ENCODE data around the gene KAZN. TPM values are rescaled to one million over a fixed set of nuclear protein-coding genes. Genes with fewer than 3 reads are reported as not detected.

Gene KAZN
- total RNA-seq (2014; rRNA removed; shearing (Covaris generic)), result 6.9 and 11.5 TPM in 2 replicates

- peak; percentile 87 for DNase-seq
Observed at GRCh38 chr1:14598498-14599182, at the start of gene KAZN. KAZN (plus strand) TSS chr1:14598685.

DNA sequence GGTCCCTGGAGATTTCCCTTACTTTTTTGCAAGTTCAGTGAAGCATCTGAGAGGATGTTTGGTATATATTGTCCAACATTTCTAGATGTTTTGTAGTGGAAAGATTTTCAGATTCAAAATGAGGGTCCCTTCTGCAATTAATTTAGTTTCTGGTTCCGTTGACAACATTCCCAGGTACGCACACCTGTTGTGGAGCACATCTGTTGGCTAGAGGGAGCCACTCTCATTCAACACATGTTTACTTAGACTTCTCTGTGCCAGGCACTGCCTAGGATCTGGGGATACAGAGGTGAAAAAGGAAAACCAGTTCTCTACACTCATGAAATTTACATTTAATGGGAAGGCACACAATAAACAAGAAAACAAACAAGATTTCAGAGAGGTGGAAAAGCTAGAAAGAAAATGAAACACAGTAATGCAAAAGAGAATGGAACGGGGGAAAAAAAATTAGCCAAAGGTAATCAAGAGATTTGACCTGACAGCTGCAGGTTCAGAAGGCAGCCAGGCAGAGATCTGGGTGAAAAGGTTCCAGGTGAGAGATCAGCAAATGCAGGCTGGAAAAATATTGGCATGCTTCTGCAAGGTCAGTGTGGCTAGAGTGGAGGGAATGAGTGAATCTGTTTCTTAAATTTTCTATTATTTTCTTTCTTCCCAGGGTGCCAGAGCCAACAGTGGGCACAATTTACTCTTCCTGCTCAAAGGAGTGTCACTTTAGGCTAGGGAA lies 48.4 kb upstream of the KAZN start:
- DNase-seq, result no peak
- Histone ChIP-seq H3K4me3 (ENCODE audit: insufficient read depth, low read depth, low read length) (no peak overlapping the region), H3K27me3 (ENCODE audit: control insufficient read depth, insufficient read depth, low read length) (peaks cover 2% of the 10 kb centered on the region), H3K36me3 (replicated peaks; ENCODE audit: control insufficient read depth, insufficient read depth, low read length) (no peaks in the 10 kb centered on the region)

More at GRCh38 chr1:14598498-14599182, at the start of gene KAZN:
- Histone ChIP-seq H3K27me3 (ENCODE audit: control insufficient read depth, insufficient read depth, low read length) (peaks cover 21% of the 10 kb centered on the region), H3K36me3 (replicated peaks; ENCODE audit: control insufficient read depth, insufficient read depth, low read length) (no peaks in the 10 kb centered on the region), H3K4me3 (ENCODE audit: insufficient read depth, low read depth, low read length) (peak within 1 kb of the TSS; percentile 93)

- DNase-seq, result no peak
- Histone ChIP-seq H3K27me3 (ENCODE audit: control insufficient read depth, insufficient read depth, low read length) (peaks cover 2% of the 10 kb centered on the region), H3K36me3 (replicated peaks; ENCODE audit: control insufficient read depth, insufficient read depth, low read length) (no peaks in the 10 kb centered on the region), H3K4me3 (ENCODE audit: insufficient read depth, low read depth, low read length) (no peak overlapping the region)
Observed at GRCh38 chr1:14551386-14551785, 47.1 kb upstream of the KAZN start.

- no peak overlapping the region for H3K4me3 ChIP-seq (ENCODE audit: insufficient read depth, low read depth, low read length)
- no peaks in the 10 kb centered on the region for H3K36me3 ChIP-seq (replicated peaks; ENCODE audit: control insufficient read depth, insufficient read depth, low read length)
- no peak for DNase-seq
- peaks cover 2% of the 10 kb centered on the region for H3K27me3 ChIP-seq (ENCODE audit: control insufficient read depth, insufficient read depth, low read length)
Observed at GRCh38 chr1:14552246-14552965, 46.1 kb upstream of the KAZN start.

DNA sequence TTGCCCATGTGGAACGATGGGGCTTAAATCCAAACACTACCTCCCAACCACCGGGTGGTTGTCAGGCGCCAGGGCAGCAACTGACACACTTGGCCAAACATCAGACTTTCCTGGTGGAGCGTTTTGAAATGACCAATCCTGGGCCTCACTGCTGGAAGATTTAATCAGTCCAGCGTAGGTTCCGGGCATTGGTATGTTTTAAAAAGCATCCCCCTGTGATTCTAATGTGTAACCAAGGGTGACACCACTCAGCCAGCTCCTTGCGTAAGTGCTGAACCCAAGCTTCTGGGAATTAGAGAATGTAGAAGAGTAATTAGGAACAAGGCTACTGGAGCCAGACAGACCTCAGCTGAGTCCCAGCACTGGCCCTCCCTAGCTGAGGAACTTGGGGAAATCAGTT lies 44.8 kb upstream of the KAZN start:
- no peaks in the 10 kb centered on the region for H3K36me3 ChIP-seq (replicated peaks; ENCODE audit: control insufficient read depth, insufficient read depth, low read length)
- no peak for DNase-seq
- H3K4me3 ChIP-seq (ENCODE audit: insufficient read depth, low read depth, low read length), result no peak overlapping the region
- peaks cover 2% of the 10 kb centered on the region for H3K27me3 ChIP-seq (ENCODE audit: control insufficient read depth, insufficient read depth, low read length)

- Histone ChIP-seq H3K4me3 (ENCODE audit: insufficient read depth, low read depth, low read length) (no peak overlapping the region), H3K27me3 (ENCODE audit: control insufficient read depth, insufficient read depth, low read length) (peaks cover 2% of the 10 kb centered on the region), H3K36me3 (replicated peaks; ENCODE audit: control insufficient read depth, insufficient read depth, low read length) (no peaks in the 10 kb centered on the region)
- DNase-seq, result no peak
Observed at GRCh38 chr1:14555091-14555490, 43.4 kb upstream of the KAZN start.

- H3K27me3 ChIP-seq (ENCODE audit: control insufficient read depth, insufficient read depth, low read length), result no peaks in the 10 kb centered on the region; the same call in 1 of the 2 replicates
- H3K4me3 ChIP-seq (ENCODE audit: insufficient read depth, low read depth, low read length), result no peak overlapping the region
- H3K36me3 ChIP-seq (replicated peaks; ENCODE audit: control insufficient read depth, insufficient read depth, low read length), result no peaks in the 10 kb centered on the region
- DNase-seq, result no peak
Observed at GRCh38 chr1:14561014-14561693, 37.3 kb upstream of the KAZN start.

GRCh38 chr1:14565090-14565489 lies 33.4 kb upstream of the KAZN start:
- no peak for DNase-seq
- Histone ChIP-seq H3K36me3 (replicated peaks; ENCODE audit: control insufficient read depth, insufficient read depth, low read length) (no peaks in the 10 kb centered on the region), H3K27me3 (ENCODE audit: control insufficient read depth, insufficient read depth, low read length) (no peaks in the 10 kb centered on the region), H3K4me3 (ENCODE audit: insufficient read depth, low read depth, low read length) (no peak overlapping the region)

GRCh38 chr1:14567056-14567455 lies 31.4 kb upstream of the KAZN start:
- no peaks in the 10 kb centered on the region for H3K36me3 ChIP-seq (replicated peaks; ENCODE audit: control insufficient read depth, insufficient read depth, low read length)
- DNase-seq, result no peak
- no peaks in the 10 kb centered on the region for H3K27me3 ChIP-seq (ENCODE audit: control insufficient read depth, insufficient read depth, low read length)
- H3K4me3 ChIP-seq (ENCODE audit: insufficient read depth, low read depth, low read length), result no peak overlapping the region

DNA sequence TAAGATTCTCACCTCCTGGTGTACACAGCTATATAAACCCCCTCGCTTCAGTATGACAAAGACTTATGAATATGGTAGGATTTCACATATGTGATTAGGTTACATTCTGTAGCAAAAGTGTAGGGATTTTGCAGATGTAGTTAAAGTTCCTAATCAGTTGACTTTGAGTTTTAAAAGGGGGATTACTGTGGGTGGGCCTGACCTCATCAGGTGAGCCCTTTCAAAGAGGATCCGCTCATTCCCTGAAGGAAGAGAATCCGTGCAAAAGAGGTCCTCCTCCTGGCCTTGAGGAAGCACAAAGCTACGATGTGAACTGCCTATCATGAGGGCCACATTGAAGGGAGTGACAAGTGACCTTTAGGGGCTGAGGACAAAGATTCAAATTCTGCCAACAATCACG lies 30.6 kb upstream of the KAZN start:
- Histone ChIP-seq H3K4me3 (ENCODE audit: insufficient read depth, low read depth, low read length) (no peak overlapping the region), H3K36me3 (replicated peaks; ENCODE audit: control insufficient read depth, insufficient read depth, low read length) (no peaks in the 10 kb centered on the region), H3K27me3 (ENCODE audit: control insufficient read depth, insufficient read depth, low read length) (no peaks in the 10 kb centered on the region)
- no peak for DNase-seq

- DNase-seq, result no peak
- Histone ChIP-seq H3K27me3 (ENCODE audit: control insufficient read depth, insufficient read depth, low read length) (no peaks in the 10 kb centered on the region), H3K36me3 (replicated peaks; ENCODE audit: control insufficient read depth, insufficient read depth, low read length) (no peaks in the 10 kb centered on the region), H3K4me3 (ENCODE audit: insufficient read depth, low read depth, low read length) (no peak overlapping the region)
Observed at GRCh38 chr1:14568716-14569355, 29.6 kb upstream of the KAZN start.

DNA sequence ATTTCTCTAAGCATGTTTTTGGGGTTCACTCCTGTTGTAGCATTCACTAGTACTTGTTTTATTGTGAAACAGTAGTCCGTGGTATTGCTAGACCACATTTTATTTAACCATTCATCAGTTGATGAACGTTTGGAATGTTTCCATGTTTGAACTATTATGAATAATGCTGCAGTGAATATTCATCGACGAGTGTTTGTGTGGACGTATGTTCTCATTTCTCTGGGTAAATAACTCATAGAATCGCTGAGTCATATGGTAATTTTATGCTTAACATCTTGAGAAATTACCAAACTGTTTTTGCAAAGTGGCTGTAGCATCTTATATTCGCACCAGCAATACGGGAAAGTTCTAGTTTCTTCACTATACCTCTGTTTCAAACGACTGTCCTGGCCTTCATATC lies 28.0 kb upstream of the KAZN start:
- DNase-seq, result no peak
- no peak overlapping the region for H3K4me3 ChIP-seq (ENCODE audit: insufficient read depth, low read depth, low read length)
- H3K36me3 ChIP-seq (replicated peaks; ENCODE audit: control insufficient read depth, insufficient read depth, low read length), result no peaks in the 10 kb centered on the region
- no peaks in the 10 kb centered on the region for H3K27me3 ChIP-seq (ENCODE audit: control insufficient read depth, insufficient read depth, low read length)

GRCh38 chr1:14571810-14572767 lies 26.4 kb upstream of the KAZN start:
- Histone ChIP-seq H3K36me3 (replicated peaks; ENCODE audit: control insufficient read depth, insufficient read depth, low read length) (no peaks in the 10 kb centered on the region), H3K27me3 (ENCODE audit: control insufficient read depth, insufficient read depth, low read length) (no peaks in the 10 kb centered on the region), H3K4me3 (ENCODE audit: insufficient read depth, low read depth, low read length) (no peak overlapping the region)
- peak; percentile 81 for DNase-seq
